Measurements from ENCODE around the gene SRC. TPM values are rescaled to one million over a fixed set of nuclear protein-coding genes. Genes with fewer than 3 reads are reported as not detected.

SRC gene
- total RNA-seq, 1 donor, result 24.1 TPM

DNA sequence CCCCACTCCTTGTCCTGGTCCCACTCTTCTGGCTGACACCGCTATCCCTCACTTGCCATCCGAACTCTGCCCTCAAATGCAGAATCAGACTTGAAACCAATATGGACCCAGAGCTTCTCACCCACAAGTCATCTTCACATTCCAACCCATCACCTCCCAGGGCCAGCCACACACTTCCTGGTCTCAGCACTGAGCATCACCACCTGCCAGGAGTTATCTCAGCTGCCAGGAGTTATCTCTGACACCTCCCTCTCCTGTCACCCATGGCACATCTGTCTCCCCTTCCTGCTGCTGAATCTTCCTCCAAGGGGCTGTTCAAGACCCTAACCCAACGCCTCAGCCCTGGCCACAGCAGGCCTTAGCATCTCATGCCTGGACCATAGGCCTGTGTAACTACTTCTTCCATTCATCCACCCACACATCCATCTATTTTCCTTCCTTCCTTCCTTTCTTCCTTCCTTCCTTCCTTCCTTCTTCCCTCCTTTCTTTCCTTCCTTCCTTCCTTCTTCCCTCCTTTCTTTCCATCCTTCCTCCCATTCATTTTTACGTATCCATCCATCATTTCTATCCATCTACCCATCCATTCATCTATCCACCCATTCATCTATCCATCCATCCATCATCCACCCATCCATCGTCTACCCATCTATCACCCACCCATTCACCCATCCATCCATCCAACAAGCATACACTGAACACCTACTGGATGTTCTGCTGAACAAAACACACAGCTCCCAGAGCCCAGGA lies 100.5 kb downstream of the SRC start:
- Histone ChIP-seq H3K9me3 (ENCODE audit: low read depth, low read length) (no peaks in the 10 kb centered on the region), H3K4me3 (ENCODE audit: low read length) (no peak overlapping the region), H3K27me3 (ENCODE audit: insufficient read depth, low read length) (no peaks in the 10 kb centered on the region), H3K4me1 (ENCODE audit: insufficient read depth, low read length) (no peaks in the 10 kb centered on the region)

DNA sequence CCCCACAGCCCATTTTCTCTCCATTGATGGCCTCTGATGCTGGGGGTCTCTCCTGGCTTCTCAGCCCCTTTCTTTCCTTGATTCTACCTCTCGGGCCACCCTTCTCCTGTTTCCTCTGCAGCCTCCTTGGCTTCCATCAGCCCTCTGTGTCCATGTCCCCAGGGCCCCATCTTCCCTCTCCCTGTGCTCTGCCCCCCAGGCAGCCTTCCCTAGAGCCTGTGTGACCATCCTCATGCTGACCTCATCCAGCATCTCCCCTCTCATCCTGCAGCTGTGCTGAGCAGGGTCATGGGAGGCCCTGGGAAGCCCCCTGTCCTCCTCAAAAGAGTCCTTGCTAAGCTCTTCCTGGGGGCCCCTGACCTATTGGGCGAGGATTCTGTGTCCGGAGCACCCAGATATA lies 101.7 kb downstream of the SRC start:
- no peaks in the 10 kb centered on the region for H3K4me1 ChIP-seq (ENCODE audit: insufficient read depth, low read length)
- H3K27me3 ChIP-seq (ENCODE audit: insufficient read depth, low read length), result no peaks in the 10 kb centered on the region

DNA sequence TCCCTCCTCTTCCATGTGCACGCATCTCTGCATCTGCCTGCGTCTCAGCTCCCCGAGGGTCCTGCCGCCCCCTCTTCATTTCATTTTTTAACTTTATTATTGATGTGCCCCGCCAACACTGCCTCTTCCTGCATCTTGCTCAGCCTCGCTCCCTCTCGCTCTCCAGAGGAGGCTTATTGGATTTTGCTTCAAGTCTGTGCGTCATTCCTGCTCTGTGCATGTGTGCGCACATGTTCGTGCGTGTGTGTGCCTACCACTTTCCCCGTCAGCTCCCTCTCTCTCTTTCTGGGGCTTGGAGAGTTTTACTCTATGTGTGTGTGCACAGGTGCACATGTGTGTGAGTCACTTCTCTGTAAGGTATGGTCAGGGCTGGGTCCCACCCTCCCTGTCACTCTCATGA lies 103.3 kb downstream of the SRC start:
- Histone ChIP-seq H3K27me3 (ENCODE audit: insufficient read depth, low read length) (no peaks in the 10 kb centered on the region), H3K9me3 (ENCODE audit: low read depth, low read length) (no peaks in the 10 kb centered on the region), H3K4me1 (ENCODE audit: insufficient read depth, low read length) (no peaks in the 10 kb centered on the region), H3K4me3 (ENCODE audit: low read length) (no peak overlapping the region)

More for the DNA sequence above, 101.7 kb downstream of the SRC start:
- no peaks in the 10 kb centered on the region for H3K9me3 ChIP-seq (ENCODE audit: low read depth, low read length)
- H3K4me3 ChIP-seq (ENCODE audit: low read length), result no peak overlapping the region

DNA sequence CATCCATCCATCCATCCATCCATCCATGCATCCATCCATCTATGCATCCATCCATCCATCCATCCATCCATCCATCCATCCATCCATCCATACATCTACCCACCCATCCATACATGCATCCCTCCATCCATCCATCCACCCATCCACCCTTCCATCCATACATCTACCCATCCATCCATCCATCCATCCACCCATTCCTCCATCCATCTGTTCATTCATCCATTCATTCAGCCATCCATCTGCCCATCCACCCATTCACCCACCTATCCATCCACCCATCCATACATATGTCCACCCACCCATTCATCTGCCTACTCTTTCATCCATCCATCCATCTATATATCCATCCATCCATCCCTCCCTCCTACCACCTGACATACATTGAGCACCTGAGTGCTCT lies 104.4 kb downstream of the SRC start:
- Histone ChIP-seq H3K27me3 (ENCODE audit: insufficient read depth, low read length) (no peaks in the 10 kb centered on the region), H3K4me3 (ENCODE audit: low read length) (no peak overlapping the region), H3K4me1 (ENCODE audit: insufficient read depth, low read length) (no peaks in the 10 kb centered on the region), H3K9me3 (ENCODE audit: low read depth, low read length) (peaks cover 5% of the 10 kb centered on the region)

DNA sequence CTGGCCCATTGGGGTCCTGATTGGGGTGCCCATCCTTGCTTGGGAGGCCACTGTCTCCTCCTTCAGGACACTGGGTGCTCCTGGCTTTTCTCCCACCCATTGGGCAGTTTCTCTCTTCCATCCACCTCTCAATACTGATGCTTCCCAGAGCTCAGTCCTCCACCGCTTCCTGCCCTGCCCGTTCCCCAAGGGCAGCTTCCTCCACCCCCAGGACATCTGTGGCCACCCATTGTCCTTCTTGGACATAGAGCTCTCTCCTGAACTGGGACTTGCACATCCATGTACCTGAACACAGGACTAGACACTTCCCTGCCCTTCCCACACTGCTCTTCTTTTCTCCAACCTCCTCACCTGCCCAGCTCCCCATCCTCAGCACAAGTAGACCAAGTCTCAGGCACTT lies 105.7 kb downstream of the SRC start:
- Histone ChIP-seq H3K27me3 (ENCODE audit: insufficient read depth, low read length) (no peaks in the 10 kb centered on the region), H3K9me3 (ENCODE audit: low read depth, low read length) (peaks cover 14% of the 10 kb centered on the region), H3K4me3 (ENCODE audit: low read length) (no peak overlapping the region), H3K4me1 (ENCODE audit: insufficient read depth, low read length) (no peaks in the 10 kb centered on the region)

DNA sequence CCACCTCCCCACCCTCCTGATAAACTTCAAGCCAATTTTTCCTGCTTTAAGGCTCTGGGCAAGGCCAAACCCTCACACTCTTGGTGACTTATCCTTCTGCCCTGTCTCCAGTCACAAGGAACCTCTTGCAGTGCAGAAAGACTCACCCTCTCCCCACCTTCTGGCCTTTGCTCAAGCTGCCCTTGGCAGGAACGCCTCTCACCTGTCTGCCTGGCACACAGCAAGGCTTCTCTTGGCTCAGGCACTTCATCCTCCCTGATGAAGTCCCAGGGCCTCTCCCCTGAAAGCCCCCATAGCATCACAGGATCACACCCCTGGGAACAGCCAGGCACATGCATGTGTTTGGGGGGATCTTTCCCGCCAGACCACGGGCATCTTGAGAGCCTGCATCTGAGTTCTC lies 106.3 kb downstream of the SRC start:
- H3K27me3 ChIP-seq (ENCODE audit: insufficient read depth, low read length), result no peaks in the 10 kb centered on the region
- H3K4me1 ChIP-seq (ENCODE audit: insufficient read depth, low read length), result no peaks in the 10 kb centered on the region
- peaks cover 18% of the 10 kb centered on the region for H3K9me3 ChIP-seq (ENCODE audit: low read depth, low read length)
- H3K4me3 ChIP-seq (ENCODE audit: low read length), result no peak overlapping the region

DNA sequence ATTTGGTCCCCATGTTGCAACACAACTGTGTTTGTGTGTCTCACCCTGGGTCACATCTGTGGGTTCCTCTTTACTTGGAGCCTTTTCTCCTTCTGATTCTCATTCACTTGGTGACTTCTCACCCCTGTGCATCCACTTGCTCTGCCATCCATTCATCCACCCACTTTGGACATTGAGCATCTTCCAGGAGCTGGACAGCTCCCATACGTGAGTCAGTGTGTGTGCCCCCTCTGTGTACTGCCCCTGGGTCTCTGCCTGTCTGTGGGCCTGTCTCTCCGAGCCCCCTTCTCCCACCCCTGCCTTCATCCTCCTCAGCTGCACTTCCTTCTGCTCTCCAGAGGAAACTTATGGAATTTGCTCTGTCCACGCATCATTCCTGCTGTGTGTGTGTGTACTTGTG lies 107.3 kb downstream of the SRC start:
- H3K9me3 ChIP-seq (ENCODE audit: low read depth, low read length), result peaks cover 18% of the 10 kb centered on the region
- no peaks in the 10 kb centered on the region for H3K4me1 ChIP-seq (ENCODE audit: insufficient read depth, low read length)
- no peak overlapping the region for H3K4me3 ChIP-seq (ENCODE audit: low read length)
- no peaks in the 10 kb centered on the region for H3K27me3 ChIP-seq (ENCODE audit: insufficient read depth, low read length)

DNA sequence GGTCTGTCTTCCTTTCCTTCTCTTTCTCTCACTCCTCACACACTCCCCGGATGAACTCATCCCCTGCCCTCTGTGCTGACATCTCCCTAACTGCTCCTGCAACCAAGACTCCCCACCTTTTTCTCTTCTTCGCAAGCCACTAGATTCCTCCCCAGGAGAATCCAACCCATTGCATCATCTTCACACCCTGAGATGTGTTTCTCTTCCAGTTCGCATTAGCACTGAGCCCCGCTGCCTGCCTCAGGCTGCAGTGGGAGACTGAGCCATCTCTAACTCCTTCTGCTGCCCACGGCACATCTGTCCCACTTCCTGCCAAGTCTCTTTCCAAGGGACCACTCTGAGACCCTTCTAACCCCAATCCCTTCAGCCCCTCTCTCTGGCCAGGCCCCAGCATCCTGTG lies 107.9 kb downstream of the SRC start:
- H3K27me3 ChIP-seq (ENCODE audit: insufficient read depth, low read length), result no peaks in the 10 kb centered on the region
- no peak overlapping the region for H3K4me3 ChIP-seq (ENCODE audit: low read length)
- no peaks in the 10 kb centered on the region for H3K4me1 ChIP-seq (ENCODE audit: insufficient read depth, low read length)
- H3K9me3 ChIP-seq (ENCODE audit: low read depth, low read length), result peaks cover 18% of the 10 kb centered on the region

DNA sequence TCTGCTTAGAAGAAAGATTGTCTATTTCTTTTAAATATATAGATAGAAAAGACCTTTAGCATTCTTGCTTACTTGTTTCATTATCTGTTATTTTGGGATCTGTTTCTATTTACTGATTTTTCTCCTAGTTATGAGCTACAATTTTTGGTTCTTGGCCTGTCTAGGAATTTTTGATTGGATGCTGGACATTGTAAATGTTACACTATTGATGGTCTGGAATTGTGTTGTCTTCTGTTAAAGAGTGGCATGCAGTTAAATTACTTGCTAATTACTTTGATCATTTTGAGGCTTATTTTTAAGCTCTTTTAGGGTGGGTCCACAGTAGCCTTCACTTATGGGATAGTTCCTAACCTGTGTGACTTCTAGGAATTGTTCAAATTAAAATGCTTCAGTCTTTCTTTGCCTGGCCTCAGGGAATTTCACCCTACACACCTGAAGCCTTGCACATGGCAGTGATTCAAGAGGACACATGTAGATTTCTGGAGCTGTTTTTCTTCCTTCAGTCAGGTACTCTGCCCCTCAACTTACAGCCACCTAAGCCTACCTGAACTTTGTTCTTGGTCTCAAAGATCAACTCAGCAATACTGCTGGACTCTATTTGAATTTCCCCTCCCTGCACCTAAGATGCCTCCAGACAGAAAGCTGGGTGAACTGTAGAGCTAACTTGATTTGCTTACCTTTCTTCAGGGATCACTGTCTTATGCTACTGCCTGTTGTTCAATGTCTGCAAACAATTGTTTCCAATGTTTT lies 108.9 kb downstream of the SRC start:
- Histone ChIP-seq H3K4me3 (ENCODE audit: low read length) (no peak overlapping the region), H3K9me3 (ENCODE audit: low read depth, low read length) (peaks cover 18% of the 10 kb centered on the region), H3K4me1 (ENCODE audit: insufficient read depth, low read length) (no peaks in the 10 kb centered on the region), H3K27me3 (ENCODE audit: insufficient read depth, low read length) (no peaks in the 10 kb centered on the region)

Other genes with a start within 250 kb of the SRC start
- 124 TPM for gene RPN2, start 166.8 kb upstream of the SRC start, total RNA-seq
- 1.8 TPM for gene MROH8, start 166.6 kb upstream of the SRC start, total RNA-seq
- gene GHRH, start 84.3 kb upstream of the SRC start, total RNA-seq, result not detected
- gene MANBAL, start 56.5 kb upstream of the SRC start, total RNA-seq, result 4.3 TPM
- gene NNAT, start 175.1 kb downstream of the SRC start, total RNA-seq, result not detected
- 26.7 TPM for gene BLCAP, start 181.7 kb downstream of the SRC start, total RNA-seq